ENCODE data around the gene TMEM11.

Gene TMEM11

DNA sequence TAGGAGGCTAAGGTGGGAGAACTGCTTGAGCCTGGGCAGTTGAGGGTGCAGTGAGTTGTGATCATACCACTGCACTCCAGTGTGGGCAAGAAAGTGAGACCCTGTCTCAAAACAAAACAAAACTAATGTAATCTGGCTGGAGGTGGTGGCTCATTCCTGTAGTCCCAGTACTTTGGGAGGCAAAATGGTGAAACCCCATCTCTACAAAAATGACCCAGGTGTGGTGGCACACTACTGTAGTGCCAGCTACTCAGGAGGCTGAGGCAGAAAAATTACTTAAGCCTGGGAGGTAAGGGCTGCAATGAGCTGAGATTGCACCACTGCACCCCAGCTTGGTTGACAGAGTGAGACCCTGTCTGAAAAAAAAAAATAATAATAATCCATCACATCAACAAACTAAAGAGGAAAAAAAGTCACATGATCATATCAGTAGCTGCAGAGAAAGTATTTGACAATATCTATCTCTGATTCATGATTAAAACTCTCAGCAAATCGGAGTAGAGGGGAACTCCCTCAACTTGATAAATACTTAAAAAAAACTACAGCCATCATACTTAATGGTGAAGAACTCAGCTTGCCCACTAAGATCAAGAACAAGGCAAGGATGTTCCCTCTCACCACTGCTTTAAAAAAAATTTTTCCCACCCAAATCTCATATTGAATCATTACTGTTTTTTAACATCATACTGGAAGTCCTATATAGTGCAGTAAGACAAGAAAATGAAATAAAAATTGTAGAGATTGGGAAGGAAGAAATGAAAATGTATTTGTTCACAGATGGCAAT lies 56.2 kb downstream of the TMEM11 start:
- DNase-seq = peak; percentile 53

DNA sequence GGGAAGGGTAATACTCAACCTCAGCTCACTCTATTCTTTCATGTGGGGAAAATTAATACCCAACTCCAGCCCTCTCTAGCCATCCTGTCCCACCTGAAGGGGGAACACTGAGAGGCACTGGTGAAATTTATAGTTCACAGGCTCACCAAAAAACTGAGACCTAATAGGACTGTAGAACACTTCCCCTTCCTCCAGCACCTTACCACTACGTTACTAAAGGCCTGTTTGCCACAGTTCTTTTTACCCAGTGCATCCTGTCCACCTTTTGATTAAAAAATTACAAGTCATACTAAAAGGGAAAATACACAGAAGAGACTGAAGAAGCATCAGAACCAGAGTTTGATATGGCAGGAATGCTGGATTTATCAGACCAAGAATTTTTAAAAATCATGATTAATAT lies 61.2 kb downstream of the TMEM11 start:
- no peak for DNase-seq

DNA sequence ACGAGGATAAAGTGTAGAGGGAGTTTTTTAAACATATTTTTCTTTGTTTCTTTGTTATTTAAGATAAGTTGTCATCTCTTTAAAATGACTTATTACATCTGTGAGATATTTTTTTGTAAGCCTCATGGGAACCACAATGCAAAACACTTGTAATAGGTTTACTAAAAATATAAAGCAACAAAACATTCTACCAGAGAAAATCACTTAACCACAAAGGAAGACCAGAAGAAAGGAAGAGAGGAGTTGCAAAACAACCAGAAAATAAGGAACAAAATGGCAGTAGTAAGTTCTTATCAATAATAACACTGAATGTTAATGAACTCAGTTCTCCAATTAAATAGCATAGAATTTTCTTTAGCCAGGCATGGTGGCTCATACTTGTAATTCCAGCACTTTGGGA lies 64.3 kb downstream of the TMEM11 start:
- DNase-seq = no peak
